GM21367 (cell line): ENCODE measurements around the gene SLC17A6.

Source experiments
- ATAC-seq: cut with Tn5 transposase; IDR thresholded peaks from one replicate; pipeline ENCODE4 v1.9.1; 2021; ENCODE audit not compliant: unreplicated experiment

SLC17A6 gene

GRCh38 chr11:22337596-22338485, at the start of gene SLC17A6:
Gene SLC17A6, plus strand, starts transcription at chr11:22338381. Its CDS starts 153 bp downstream, at chr11:22338534.
- ATAC-seq: no peak

DNA sequence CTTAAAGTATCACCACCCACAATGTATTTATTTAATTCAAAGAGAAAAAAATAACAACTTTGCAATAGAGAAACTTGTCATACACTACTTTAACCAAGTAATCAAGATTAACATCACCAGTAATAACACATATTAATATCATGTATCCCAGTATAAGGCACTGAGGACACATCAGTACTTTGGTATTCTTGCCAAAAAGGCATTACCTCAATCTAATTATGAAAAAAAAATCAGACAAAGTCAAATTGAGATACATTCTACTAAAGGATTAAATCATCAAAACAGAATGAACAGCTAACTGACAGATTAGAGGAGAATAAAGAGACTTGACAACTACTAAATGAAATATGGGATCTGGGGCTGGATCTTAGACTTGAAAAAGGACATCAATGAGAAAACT, 35.8 kb upstream of the SLC17A6 start:
- ATAC-seq: no peak

GRCh38 chr11:22304337-22304961, 33.7 kb upstream of the SLC17A6 start:
- ATAC-seq: peak; percentile 71

DNA sequence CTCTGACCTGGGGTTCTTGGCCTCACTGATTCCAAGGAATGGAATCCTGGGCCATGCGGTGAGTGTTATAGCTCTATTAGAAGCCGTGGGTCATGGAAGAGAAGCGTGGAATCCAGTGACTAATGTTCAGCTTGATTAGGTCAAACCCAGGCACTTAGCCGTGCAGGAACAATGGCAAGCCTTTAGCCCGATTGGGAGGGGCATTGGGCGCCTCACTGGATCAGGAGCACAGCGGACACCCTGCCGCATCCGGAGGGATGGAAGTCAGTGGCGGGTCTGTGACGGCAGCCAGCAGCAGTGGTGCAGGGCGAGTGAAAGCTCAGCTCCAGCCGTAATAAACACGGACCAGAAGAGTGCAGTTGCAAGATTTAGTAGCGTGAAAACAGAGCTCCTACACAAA, 20.5 kb upstream of the SLC17A6 start:
- no peak for ATAC-seq

DNA sequence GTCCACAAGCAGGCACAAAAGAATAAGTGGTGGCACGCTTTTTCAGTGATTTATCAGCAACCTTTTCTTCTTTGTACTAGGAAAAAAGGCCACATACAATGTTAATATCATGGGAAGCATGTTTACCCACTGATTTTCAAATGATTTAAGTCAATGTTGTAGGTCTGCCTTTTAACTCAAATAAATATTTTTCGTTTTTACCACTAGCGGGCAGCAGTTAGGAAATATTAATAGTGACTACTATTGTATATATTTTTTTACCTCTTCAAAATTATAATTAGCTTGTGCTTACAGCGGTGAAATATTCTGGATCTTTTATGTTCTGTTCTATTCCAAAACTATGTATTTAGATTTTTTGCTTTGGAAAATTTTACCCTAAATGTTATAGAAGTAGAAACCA, 6.4 kb upstream of the SLC17A6 start:
- ATAC-seq: no peak

DNA sequence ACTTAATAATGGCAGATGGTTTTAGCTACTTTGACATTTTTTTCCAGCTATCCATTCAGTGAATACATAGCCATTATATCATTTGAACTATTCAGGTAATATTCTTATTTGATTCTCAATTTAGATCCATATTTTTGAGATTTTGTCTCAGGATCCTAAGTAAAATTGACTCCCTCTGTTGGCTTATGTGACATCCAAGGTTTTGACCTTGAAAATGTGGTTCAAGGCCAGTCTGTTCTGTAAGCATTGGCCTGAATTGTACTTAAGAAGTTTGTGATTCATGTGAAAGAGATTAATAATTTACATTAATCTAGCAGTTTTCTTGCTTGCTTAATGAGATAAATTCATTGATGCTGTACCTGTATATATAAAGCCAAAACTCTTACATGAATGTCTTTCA, 1.6 kb upstream of the SLC17A6 start:
- no peak for ATAC-seq

DNA sequence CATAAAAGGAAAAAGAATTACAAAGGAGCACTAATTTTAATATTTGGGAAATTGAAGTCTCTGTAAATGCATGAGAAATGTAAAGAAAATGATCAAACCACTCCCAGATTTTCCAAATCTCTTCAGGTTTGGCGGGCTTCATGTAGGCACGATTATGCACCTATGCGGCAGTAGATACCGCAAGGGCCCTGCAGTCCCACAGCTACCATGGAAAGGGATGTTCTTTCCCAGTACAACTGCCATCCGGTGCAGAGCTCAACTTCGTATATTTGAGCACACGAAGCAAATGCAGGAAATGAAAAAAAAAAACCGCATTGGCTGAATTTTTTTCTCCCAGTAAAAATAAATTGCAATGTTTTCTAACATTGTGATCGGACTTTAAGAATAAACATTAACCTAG, 1.4 kb downstream of the SLC17A6 start:
- no peak for ATAC-seq

DNA sequence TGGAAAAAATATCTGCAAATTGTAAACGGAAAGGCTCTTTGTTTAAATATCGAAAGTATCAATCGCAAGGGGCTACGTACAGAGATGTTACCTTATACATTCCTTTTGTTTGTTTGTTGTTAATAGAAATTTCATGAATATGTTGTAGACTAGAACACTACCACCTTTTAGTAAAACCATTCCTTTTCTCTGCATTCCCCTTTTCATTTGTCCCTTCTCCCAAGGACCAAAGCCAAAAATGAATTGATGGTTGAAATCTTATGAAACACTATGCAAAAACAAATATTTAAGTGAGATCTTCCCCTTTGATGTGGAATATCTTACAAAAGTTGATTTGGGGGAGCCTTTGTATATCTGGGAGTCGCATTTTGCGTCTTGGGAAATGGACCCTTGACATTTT, 2.1 kb downstream of the SLC17A6 start:
- no peak for ATAC-seq

- ATAC-seq: no peak
Measured at GRCh38 chr11:22340701-22341587, 2.8 kb downstream of the SLC17A6 start.

DNA sequence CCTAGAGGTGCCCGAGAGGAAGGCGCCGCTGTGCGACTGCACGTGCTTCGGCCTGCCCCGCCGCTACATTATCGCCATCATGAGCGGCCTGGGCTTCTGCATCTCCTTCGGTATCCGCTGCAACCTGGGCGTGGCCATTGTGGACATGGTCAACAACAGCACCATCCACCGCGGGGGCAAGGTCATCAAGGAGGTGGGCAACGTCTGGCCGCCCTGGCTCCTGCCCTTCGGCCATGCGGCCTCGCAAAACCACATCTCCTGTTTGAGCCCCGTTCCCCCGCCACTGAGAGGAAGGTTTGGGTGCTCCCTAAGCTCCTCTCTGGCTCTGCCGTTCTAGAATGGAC, 3.4 kb downstream of the SLC17A6 start:
- no peak for ATAC-seq

- no peak for ATAC-seq
Measured at GRCh38 chr11:22342211-22343031, 4.2 kb downstream of the SLC17A6 start.

GRCh38 chr11:22343032-22343324, 4.8 kb downstream of the SLC17A6 start:
- no peak for ATAC-seq

DNA sequence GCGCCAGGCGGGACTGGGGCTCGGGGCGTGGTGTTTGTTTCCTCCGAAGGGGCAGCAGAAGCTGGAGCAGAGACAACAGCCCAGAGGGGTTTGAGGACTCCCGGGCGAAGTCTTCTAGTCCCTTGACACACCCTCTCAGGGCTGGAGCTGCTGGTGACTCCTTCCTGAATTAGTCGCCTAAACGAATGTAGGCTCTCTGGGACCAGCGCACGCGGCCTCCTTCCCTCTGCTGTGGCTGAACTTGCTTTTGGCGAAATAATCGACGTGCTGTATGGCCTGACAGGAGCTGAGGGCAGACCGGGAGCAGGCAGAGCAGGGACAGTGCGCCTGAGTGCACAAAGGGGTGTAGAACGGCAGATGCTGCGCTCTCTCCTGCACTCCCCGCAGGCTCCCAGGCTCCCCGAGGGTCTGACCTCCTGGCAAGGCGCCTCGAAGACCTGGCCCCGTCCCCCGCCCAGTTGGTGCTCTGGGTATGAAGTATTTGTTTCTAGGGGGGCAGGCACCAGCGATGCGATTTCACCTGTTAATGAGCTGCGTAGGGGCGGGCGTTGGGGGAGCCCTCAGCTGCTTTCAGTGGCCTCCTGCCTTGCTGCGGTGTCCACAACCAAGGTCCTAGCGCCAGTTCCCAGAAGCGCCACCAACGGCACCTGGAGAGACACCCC, 5.3 kb downstream of the SLC17A6 start:
- ATAC-seq: no peak

- no peak for ATAC-seq
Measured at GRCh38 chr11:22344081-22344480, 5.9 kb downstream of the SLC17A6 start.

DNA sequence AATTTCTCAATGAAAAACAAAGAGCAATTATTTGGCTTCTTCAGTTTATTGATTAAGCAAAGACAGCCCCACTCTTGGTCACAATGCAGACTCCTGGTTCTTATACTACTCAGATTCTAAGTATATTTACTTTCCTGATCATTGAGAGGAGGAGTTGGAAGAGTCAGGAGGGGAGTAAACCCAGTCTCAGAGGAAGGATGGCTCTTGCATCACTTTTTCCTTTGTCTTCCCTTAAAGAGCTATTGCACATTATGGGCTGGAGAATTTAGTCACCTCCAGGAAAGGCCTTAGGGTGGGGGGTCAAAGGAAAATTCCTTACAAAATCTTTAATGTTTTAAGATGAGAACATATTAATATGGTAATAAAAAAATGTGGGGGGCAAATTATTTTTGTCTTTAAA, 8.1 kb downstream of the SLC17A6 start:
- no peak for ATAC-seq

GRCh38 chr11:22347857-22348487, 9.8 kb downstream of the SLC17A6 start:
- no peak for ATAC-seq

DNA sequence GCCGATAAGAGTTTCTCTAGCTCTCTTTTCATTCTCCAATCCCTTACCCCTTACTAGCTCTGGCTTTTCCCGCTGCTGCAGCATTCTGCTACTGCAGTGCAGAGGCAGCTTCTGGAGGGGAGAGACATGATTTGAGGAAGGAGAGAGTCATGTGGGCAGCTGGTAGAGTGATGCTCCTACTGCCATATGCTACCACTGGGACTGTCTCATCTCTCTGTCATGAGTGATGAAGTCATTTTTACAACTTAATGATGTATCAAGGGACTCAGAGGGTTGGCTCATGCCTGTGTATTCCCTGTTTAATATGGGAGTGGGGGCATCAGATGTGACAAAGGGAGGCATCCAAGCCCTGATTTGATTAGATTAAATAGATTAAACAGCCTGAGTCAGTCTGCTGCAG, 11.3 kb downstream of the SLC17A6 start:
- ATAC-seq: no peak

- ATAC-seq: no peak
Measured at GRCh38 chr11:22359295-22359694, 21.1 kb downstream of the SLC17A6 start.

- no peak for ATAC-seq
Measured at GRCh38 chr11:22371160-22371559, 33.0 kb downstream of the SLC17A6 start.

GRCh38 chr11:22387126-22387525, 48.9 kb downstream of the SLC17A6 start:
- ATAC-seq: no peak
